CD4-positive, alpha-beta T cell treated with Interleukin-10 for 1 hour (primary cell): ENCODE measurements around the gene SOD1.
A peak's percentile ranks its signal among the peaks of the same experiment; 100 is the strongest.
"Not testable (repeated sequence)": the region's sequence is repeated elsewhere in the genome, so short reads cannot be mapped to it uniquely, and the experiment has no call there.

Source experiments
- DNase-seq: peaks from one replicate; pipeline ENCODE4 v3.0.0-alpha.2; 2020

SOD1 gene

GRCh38 chr21:31659536-31660258, at the start of gene SOD1:
Gene SOD1, plus strand, starts transcription at chr21:31659693. Its CDS starts 77 bp downstream, at chr21:31659770.
- peak; percentile 97 for DNase-seq

- DNase-seq, result no peak
Measured at GRCh38 chr21:31611445-31611844, 48.0 kb upstream of the SOD1 start.

- DNase-seq, result no peak
Measured at GRCh38 chr21:31612894-31613785, 46.4 kb upstream of the SOD1 start.

GRCh38 chr21:31614705-31615104, 44.8 kb upstream of the SOD1 start:
- DNase-seq, result no peak

GRCh38 chr21:31616216-31616615, 43.3 kb upstream of the SOD1 start:
- no peak for DNase-seq

GRCh38 chr21:31618696-31619430, 40.6 kb upstream of the SOD1 start:
- no peak for DNase-seq

- DNase-seq, result no peak
Measured at GRCh38 chr21:31622397-31622796, 37.1 kb upstream of the SOD1 start.

- no peak for DNase-seq
Measured at GRCh38 chr21:31623664-31624063, 35.8 kb upstream of the SOD1 start.

- DNase-seq, result no peak
Measured at GRCh38 chr21:31624181-31624580, 35.3 kb upstream of the SOD1 start.

- no peak for DNase-seq
Measured at GRCh38 chr21:31624961-31625491, 34.5 kb upstream of the SOD1 start.

- no peak for DNase-seq
Measured at GRCh38 chr21:31629972-31630711, 29.4 kb upstream of the SOD1 start.

GRCh38 chr21:31631881-31632280, 27.6 kb upstream of the SOD1 start:
- DNase-seq, result not testable (repeated sequence)

GRCh38 chr21:31634993-31635392, 24.5 kb upstream of the SOD1 start:
- no peak for DNase-seq

- no peak for DNase-seq
Measured at GRCh38 chr21:31636874-31637273, 22.6 kb upstream of the SOD1 start.

GRCh38 chr21:31641416-31641922, 18.0 kb upstream of the SOD1 start:
- no peak for DNase-seq

GRCh38 chr21:31644643-31645042, 14.8 kb upstream of the SOD1 start:
- no peak for DNase-seq

GRCh38 chr21:31647650-31648049, 11.8 kb upstream of the SOD1 start:
- DNase-seq, result no peak

GRCh38 chr21:31650930-31651329, 8.6 kb upstream of the SOD1 start:
- no peak for DNase-seq

- DNase-seq, result not testable (repeated sequence)
Measured at GRCh38 chr21:31651491-31651890, 8.0 kb upstream of the SOD1 start.

- DNase-seq, result no peak
Measured at GRCh38 chr21:31654340-31654739, 5.2 kb upstream of the SOD1 start.

GRCh38 chr21:31654821-31655580, 4.5 kb upstream of the SOD1 start:
- DNase-seq, result peak; percentile 40
